Measurements from ENCODE around the gene PTPRG. TPM values are rescaled to one million over a fixed set of nuclear protein-coding genes. Genes with fewer than 3 reads are reported as not detected.

The PTPRG gene
- total RNA-seq, 1 experiment from 2014 or later: 0.74 TPM

- ATAC-seq (no peak), DNase-seq (ENCODE audit: low read depth, low spot score) (no peak)
- intact Hi-C loops (cut with micrococcal nuclease; ENCODE audit: unreplicated experiment) (no loop called here), in situ Hi-C loops (cut with HindIII; ENCODE audit: low pct_unique_long_range_greater_than_20kb, low sequenced_read_pairs) (no loop called here)
- ChIA-PET POLR2A (no interaction called here), CTCF (no interaction called here)
- no TSS peak for BruUV-seq (replicated peaks)
- Histone ChIP-seq H3K4me1 (ENCODE audit: control insufficient read depth, insufficient read depth, low read length) (no peaks in the 10 kb centered on the region), H3K9me3 (ENCODE audit: control insufficient read depth, insufficient read depth, low read depth, low read length) (no peaks in the 10 kb centered on the region), H3K36me3 (ENCODE audit: control insufficient read depth, insufficient read depth, low read length) (no peaks in the 10 kb centered on the region), H3K4me3 (ENCODE audit: low read depth in 2 of 2, low read length in 2 of 2) (no peak overlapping the region), H3K27ac (ENCODE audit: low read length) (no peak overlapping the region), H3K27me3 (ENCODE audit: control insufficient read depth, insufficient read depth, low read length) (no peaks in the 10 kb centered on the region)
- TF ChIP-seq REST (IDR thresholded peaks at IDR 0.05; ENCODE audit: insufficient read depth in 1 of 2, low read depth in 2 of 2, low read length in 1 of 2): no peak
- TF ChIP-seq POLR2AphosphoS5 (IDR thresholded peaks at IDR 0.05; ENCODE audit: low read depth, low read length): no peak
- no peak for TF ChIP-seq CTCF (IDR thresholded peaks at IDR 0.05)
- no peak for TF ChIP-seq TCF7L2 (IDR thresholded peaks at IDR 0.05; ENCODE audit: low read depth, low read length)
- no peak for TF ChIP-seq SIN3A (IDR thresholded peaks at IDR 0.05; ENCODE audit: borderline replicate concordance, insufficient read depth, low read depth, low read length)
Observed at GRCh38 chr3:62236016-62236415, 674.6 kb downstream of the PTPRG start.

GRCh38 chr3:62237286-62237948, 676.0 kb downstream of the PTPRG start:
- no peak overlapping the region for H3K4me3 ChIP-seq (ENCODE audit: low read depth in 2 of 2, low read length in 2 of 2)
- ATAC-seq (no peak), DNase-seq (ENCODE audit: low read depth, low spot score) (no peak)
- in situ Hi-C loops (cut with HindIII; ENCODE audit: low pct_unique_long_range_greater_than_20kb, low sequenced_read_pairs) (no loop called here), intact Hi-C loops (cut with micrococcal nuclease; ENCODE audit: unreplicated experiment) (no loop called here)
- H3K9me3 ChIP-seq (ENCODE audit: control insufficient read depth, insufficient read depth, low read depth, low read length): no peaks in the 10 kb centered on the region
- no TSS peak for BruUV-seq (replicated peaks)
- H3K4me1 ChIP-seq (ENCODE audit: control insufficient read depth, insufficient read depth, low read length): no peaks in the 10 kb centered on the region
- H3K27me3 ChIP-seq (ENCODE audit: control insufficient read depth, insufficient read depth, low read length): no peaks in the 10 kb centered on the region
- ChIA-PET CTCF (no interaction called here), POLR2A (no interaction called here)
- TF ChIP-seq SIN3A (IDR thresholded peaks at IDR 0.05; ENCODE audit: borderline replicate concordance, insufficient read depth, low read depth, low read length) (no peak), REST (IDR thresholded peaks at IDR 0.05; ENCODE audit: insufficient read depth in 1 of 2, low read depth in 2 of 2, low read length in 1 of 2) (no peak), TCF7L2 (IDR thresholded peaks at IDR 0.05; ENCODE audit: low read depth, low read length) (no peak), CTCF (IDR thresholded peaks at IDR 0.05) (no peak), POLR2AphosphoS5 (IDR thresholded peaks at IDR 0.05; ENCODE audit: low read depth, low read length) (no peak)
- no peaks in the 10 kb centered on the region for H3K36me3 ChIP-seq (ENCODE audit: control insufficient read depth, insufficient read depth, low read length)
- no peak overlapping the region for H3K27ac ChIP-seq (ENCODE audit: low read length)

Data from Panc1 (cell line).